OCI-M1 (cell line): ENCODE data around the gene KRT71.

Source experiments
- DNase-seq: peaks from one replicate; lab custom pipeline; 2025; lab: John Stamatoyannopoulos, UW

KRT71 gene

DNA sequence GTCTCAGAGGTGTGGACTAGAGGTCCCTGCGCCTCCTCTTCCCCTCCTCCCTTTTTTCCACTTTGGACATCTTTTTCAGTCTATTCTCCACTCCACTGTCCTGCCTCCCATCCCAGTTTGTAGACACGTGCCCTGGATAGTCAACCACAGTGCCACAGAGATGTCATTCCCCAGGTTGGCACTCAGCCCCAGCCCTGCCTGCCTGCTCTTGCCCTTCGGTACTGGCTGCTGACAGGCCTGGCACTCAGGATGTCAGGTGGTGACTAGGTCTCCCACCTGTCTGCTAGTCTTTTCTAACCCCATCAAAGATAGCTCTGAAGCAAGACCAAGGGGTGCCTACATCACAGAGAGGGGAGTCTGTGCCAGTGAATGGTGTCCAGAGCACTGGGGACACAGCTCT is 15.8 kb downstream of the KRT71 start:
- DNase-seq = no peak

GRCh38 chr12:52535574-52535973 is 17.4 kb downstream of the KRT71 start:
- DNase-seq = no peak

DNA sequence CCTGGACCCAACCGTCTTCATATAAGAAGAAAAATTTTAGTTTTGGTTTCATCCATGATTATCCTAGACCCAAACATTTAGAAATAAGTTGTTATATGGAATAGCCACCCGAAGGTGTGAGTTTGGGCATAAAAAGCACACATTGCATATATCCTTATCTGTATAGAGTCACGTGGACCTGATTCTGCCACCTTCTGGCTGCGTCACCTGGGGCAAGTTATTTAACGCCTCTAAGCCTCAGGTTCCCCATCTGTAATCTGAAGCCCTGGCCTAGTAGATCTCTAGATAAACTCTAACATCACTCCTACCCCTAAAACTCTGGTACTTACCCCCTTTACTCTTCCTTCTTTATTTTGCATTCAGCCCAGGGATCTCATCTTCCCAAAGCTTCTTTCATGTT is 18.5 kb downstream of the KRT71 start:
- DNase-seq = no peak

GRCh38 chr12:52533686-52534470 is 19.1 kb downstream of the KRT71 start:
- DNase-seq = no peak

DNA sequence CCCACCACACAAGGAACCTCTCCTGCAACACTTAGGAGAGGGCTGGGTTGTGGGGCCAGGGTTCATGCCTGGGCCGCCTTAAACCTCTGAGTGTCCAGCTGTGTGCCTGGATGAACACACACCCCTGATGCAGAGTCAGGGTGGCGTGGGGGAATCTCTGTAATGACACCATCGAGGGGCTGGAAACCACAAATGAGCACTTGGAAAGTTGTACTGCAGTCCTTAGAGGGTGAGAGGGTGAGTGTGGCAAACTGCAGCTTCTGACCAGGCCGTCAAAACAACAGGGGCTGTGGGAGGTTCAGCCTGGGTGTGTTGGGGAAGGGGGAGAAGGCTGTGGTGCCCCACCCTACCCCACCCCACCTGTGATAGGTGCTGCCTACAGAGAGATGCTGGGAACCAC is 20.3 kb downstream of the KRT71 start:
- no peak for DNase-seq

- no peak for DNase-seq
Measured at GRCh38 chr12:52531566-52532300, 21.2 kb downstream of the KRT71 start.

- DNase-seq = no peak
Measured at GRCh38 chr12:52530905-52531304, 22.0 kb downstream of the KRT71 start.

- no peak for DNase-seq
Measured at GRCh38 chr12:52530366-52530765, 22.6 kb downstream of the KRT71 start.

DNA sequence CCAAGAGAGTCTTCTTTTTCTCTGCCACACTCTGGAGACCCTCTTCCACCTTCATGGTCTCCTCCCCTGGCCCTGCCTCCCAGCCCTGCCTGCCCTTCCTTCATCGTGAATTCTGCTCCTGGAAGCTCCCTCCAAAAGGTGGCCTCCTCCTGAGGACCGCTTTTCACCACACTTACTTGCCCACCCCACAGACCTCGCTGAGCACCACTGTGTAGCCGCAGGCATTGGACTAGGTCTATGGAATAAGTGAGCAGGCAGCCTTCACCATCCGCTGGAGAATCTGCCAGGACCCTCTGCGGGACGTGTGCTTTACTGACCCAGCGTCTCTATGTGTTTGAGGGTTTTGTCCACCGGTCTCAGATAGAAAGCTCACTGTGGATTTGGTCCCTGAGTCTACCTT is 23.1 kb downstream of the KRT71 start:
- no peak for DNase-seq

DNA sequence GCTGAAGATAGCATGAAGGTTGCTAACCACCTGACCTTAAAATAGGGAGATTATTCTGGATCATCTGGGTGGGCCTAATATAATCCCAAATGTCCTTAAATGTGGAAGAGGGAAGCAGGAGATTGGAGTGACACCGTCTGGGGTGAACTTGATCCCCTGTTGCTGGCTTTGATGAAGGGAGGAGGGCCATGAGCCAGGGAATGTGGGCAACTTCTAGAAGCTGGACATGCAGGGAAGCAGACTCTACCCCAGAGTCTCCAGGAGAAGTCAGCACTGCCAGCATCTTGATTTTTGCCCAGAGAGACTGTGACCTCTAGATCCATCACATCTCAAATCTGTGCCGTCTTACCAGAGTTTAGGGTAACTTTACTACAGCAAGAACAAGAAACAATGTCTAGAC is 23.5 kb downstream of the KRT71 start:
- no peak for DNase-seq

DNA sequence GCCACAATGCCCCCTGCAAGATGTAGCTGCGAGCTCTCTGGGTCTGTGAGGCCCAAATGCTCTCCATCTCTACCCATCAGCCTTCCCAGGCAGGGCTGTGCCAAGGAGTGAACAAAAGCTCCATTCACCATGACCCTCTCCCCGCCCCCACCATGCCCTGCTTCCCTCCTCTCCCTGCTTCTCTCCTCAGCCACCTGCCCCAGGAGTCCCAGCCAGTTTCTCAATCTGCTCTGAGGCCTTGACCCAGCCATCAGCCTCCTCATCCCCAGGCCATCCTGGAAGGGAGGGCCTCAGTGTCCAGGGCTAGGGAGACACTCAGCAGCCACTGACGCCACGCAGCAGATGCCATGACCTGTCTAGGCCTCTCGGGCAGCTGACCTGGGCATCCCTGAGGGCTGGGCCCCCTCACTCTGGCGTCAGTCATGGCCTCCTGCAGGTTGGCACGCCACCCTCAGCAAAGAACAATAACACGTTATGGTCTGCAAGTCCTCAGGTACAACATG is 24.3 kb downstream of the KRT71 start:
- no peak for DNase-seq

DNA sequence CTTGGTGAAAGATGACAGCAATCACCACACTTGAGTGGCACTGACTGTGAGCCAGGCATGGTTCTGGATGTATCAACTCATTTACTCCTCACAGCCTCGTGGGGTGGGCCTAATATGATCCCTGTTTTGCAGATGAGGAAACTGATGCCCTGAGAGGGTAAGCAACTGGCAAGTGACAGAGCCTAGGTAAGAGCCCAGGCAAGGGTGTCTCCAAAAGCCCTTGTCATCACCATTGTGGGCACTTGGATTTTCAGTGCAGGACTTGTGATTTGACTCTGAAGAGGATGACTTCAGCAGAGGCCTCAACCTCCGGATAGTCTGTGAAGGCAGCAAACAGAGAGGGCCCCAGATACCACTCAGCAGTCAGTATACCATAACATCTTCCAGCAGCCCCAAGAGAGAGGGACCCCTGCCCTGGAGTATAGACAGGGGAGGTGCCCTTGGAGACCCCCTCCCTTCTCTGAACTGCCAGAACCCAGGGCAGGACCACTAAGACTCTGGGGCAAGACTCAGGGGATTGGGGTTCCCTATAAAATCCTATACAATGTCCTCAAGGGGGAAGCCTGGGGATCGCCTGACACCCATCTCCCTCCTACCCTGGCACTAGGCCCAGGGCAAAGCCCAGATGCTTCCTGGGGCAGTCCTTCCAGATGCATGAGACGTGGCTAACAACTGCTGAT is 25.7 kb downstream of the KRT71 start:
- DNase-seq = no peak

DNA sequence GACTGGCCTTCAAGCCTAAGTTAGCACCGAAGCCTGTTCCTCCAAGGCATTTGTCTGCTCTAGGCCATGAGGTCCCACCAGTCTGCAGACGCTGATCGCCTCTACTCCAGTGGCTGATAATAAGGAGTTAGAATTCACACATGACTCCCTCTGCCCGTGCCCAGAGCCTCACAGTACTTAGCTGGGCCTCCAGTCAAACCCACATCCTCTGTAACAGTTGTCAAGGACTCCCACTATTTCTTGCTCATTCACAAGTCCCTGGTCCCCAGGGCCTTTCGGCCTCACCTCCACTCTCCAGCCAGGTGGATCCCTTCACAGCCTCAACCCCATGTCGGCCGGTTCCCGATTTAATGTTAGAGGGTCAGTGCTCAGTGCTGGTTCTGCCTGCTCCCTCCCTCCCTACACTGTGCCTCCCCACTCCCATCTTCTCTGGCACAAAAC is 26.4 kb downstream of the KRT71 start:
- DNase-seq = no peak

GRCh38 chr12:52525661-52526499 is 27.1 kb downstream of the KRT71 start:
- no peak for DNase-seq

DNA sequence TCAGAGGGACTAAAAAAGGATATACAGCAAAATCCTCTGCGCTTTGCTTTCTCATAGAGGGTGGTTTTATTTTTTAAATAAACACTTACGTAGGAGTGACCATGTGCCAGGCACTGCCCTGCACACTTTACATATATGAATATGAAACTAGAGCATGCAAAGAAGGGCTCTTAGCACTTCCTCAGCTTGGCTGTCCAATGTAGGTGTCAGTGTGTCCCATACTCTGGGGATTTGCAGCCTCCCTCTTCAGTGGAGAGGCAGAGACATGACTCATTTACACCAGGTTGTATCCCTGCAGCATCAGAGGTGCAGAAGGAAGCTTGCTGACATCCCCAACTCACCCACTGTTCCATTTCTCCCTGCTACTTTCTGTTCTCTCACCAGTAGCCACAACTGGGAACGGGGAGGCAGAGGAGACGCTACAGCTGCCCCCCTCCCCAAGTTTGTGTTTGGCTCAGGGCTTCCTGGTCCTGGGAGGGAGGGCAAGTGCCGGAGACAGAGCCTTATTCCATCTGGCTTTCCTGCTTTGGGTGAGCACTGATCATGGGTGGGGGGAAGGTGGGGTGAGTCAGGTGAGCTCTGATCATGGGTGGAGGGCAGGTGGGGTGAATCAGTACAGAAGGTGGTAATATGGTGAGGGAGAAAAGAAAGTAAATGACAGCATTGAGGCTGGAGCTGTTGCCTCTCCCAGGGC is 27.9 kb downstream of the KRT71 start:
- DNase-seq = no peak

DNA sequence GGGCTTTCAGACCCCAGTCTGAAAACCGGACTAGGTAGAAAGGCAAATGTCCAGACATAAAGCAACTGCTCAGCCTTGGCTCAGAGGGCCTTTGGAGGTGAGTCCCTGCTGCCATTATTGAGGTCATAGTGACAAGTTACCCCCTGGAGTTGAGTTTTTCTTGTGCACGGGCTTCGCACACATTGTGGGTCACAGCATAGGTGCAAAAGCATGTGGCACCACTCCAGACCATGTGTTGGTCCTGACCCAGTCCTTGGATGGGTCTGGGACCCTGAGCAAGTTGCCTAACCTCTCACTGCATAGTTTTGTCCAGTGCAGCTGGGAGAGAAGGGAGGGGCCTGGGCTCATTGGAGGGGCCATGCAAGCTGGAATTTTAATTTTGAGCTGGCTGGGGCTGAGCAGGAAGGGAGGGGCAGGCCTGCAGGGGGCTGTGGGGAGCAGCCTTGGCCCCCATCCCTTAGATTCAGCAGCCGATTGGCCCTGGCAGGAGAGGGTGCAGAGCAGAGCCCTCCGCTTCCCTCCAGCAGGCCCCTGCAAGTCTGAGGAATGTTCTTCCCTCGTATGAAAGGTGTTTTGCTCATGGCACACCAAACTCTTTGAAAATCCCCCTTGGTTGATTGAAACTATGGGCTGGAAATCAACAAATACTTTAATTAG is 28.6 kb downstream of the KRT71 start:
- DNase-seq = no peak

- DNase-seq = no peak
Measured at GRCh38 chr12:52523824-52524223, 29.1 kb downstream of the KRT71 start.

DNA sequence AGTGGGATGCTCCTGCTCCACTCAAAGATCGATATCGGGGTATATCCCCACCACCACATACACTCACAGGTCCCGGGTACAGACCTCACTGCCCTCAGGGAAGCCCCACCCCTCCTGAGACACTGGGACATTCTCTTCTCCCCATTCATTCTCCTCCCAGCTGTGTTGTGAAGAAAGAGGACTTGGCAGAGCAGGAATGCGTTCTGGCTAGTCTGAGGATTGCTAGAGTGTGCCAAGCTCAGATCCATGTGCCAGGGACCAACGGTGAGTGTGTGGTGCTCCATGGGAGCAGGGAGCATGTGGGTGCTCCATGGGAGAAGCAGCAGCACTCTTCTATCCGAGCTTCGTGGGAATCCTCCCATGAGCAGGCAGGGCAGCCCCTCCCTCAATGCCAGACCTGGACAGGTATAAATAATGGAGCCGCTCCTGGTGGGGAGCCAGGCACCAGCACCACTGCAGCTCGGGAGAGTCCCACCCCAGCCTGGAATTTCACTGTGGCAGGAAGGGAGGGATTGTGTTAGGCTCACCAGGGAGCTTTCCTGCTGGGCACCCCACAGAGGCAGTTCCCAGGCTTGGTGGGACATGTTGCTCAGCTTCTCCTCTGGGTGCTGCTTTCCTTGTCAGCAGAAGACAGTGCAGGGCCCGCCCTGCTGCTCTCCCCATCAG is 30.5 kb downstream of the KRT71 start:
- DNase-seq = no peak

DNA sequence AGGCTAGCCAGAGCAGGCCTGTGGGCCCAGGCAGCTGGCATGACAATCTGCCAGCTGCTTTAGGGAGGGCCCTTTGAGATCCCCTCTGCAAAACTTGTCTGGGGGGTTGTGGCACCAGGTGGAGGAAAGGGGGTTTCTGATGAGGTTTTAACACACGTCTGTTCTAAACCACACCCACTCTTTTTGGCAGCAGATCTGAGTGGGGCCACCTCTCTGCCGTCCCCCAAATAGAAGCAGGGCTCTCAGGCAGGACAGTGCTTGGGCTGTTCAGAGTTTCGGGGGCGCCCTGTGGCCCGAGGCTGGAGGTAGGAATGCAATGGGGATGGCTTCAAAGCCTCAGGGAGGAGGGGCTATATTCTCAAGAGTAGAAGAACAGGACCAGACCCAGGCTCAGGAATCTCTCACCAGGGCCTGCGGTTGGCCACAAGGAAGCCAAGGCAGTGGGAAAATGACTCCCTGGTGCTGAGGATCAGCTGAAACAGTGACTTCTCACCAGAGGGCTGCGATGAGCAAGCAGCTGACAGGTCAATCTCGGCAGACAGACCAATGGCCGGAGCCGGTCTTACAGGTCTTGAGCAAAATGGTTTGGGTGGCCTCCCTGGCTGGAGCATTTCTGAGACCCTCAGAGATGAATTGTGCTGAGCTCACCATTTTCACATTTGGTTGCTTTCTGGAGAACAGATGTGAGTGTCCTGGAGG is 31.2 kb downstream of the KRT71 start:
- no peak for DNase-seq

DNA sequence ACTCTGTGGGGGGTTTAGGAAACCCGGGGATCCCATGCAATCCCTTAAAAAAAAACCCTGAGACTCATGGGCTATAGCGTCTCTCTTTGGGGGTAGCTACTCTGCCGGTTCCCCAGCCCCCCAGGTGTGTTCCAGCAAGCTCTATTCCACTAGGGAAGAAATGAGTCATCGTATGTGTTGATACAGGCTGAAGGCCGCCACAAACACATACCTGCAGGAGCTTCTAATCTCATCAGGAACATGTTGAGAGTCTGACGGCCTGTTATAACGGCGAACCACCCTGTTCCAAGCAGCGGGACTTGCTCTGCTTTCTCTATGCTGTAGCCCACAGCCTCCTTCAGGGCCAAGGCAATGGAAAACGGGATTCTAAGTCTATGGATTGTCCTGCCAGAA is 31.8 kb downstream of the KRT71 start:
- no peak for DNase-seq
